ENCODE data around the gene RTL9. TPM values are rescaled to one million over a fixed set of nuclear protein-coding genes. Genes with fewer than 3 reads are reported as not detected.

RTL9 gene
- total RNA-seq, 1 donor from 2014 or later, result 1.4 TPM

- no peak for DNase-seq (ENCODE audit: low spot score, unreplicated experiment)
- no peak for TF ChIP-seq CTCF (IDR thresholded peaks at IDR 0.05; ENCODE audit: unreplicated experiment)
- H3K9me3 Mint-ChIP-seq (ENCODE audit: low read depth), result no peaks in the 10 kb centered on the region
- H3K4me1 Mint-ChIP-seq (ENCODE audit: low read depth), result peaks cover 34% of the 10 kb centered on the region
- no peaks in the 10 kb centered on the region for H3K36me3 Mint-ChIP-seq (ENCODE audit: insufficient read depth)
- peak overlapping the region; percentile 85 for H3K4me3 Mint-ChIP-seq (ENCODE audit: low read depth)
- H3K27me3 Mint-ChIP-seq, result no peaks in the 10 kb centered on the region
- peak overlapping the region; percentile 93 for H3K27ac Mint-ChIP-seq
Observed at GRCh38 chrX:110316351-110317060, 42.1 kb upstream of the RTL9 start.

- H3K27ac Mint-ChIP-seq, result peak overlapping the region; percentile 93
- TF ChIP-seq CTCF (IDR thresholded peaks at IDR 0.05; ENCODE audit: unreplicated experiment), result no peak
- no peaks in the 10 kb centered on the region for H3K9me3 Mint-ChIP-seq (ENCODE audit: low read depth)
- H3K4me3 Mint-ChIP-seq (ENCODE audit: low read depth), result peak overlapping the region; percentile 85
- H3K27me3 Mint-ChIP-seq, result no peaks in the 10 kb centered on the region
- peak; percentile 25 for DNase-seq (ENCODE audit: low spot score, unreplicated experiment)
- peaks cover 34% of the 10 kb centered on the region for H3K4me1 Mint-ChIP-seq (ENCODE audit: low read depth)
- H3K36me3 Mint-ChIP-seq (ENCODE audit: insufficient read depth), result no peaks in the 10 kb centered on the region
Observed at GRCh38 chrX:110317061-110317819, 41.4 kb upstream of the RTL9 start.

DNA sequence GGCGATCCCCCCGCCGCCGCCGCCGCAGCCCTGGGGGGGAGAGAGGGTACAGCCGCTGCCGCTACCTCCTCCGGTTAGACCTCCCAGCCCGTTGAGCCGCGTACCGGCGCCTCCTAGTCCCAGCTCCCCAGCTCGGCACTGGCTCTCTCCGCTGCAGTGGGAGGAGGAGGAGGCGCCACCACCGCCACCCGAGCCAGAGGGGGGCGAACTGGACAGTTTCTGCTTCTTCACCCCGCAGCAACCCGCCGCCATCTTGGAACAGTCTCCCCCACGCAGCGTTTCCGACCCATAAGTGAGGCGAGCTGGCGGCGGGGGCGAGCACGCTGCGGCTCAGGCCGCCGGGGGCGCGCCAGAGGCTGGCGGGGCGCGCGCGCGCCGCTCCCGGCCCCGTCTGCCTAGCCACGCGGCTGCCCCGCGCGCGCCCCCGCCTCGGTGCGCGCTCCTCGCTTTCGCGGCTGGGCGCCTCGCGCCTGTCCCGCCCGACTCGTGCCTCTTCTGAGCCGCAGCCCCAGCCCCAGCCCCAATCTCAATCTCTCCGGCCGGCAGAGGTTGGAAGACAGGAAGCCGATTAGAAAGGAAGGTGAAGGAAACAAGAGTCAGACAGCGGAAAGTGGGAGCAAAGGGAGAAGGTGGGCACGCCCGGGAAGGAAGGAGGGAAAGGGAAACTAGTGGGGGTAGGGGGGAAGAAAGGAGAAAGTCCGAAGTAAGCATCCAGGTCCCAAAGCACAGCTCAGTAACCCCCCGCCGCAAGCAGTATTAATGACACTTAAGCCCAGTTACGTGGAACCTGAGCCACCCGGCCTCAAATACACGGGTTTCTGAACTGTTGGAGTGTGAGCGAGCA is 40.6 kb upstream of the RTL9 start, which contains the start of gene AMMECR1:
AMMECR1 (minus strand) TSS at position 266 of the 844 bp plus-strand sequence; CDS start at position 252, 14 bp downstream.
- H3K36me3 Mint-ChIP-seq (ENCODE audit: insufficient read depth), result no peaks in the 10 kb centered on the region
- H3K4me1 Mint-ChIP-seq (ENCODE audit: low read depth), result peaks cover 34% of the 10 kb centered on the region
- DNase-seq (ENCODE audit: low spot score, unreplicated experiment), result peak; percentile 79
- peak within 1 kb of the TSS; percentile 85 for H3K4me3 Mint-ChIP-seq (ENCODE audit: low read depth)
- TF ChIP-seq CTCF (IDR thresholded peaks at IDR 0.05; ENCODE audit: unreplicated experiment), result no peak
- H3K27me3 Mint-ChIP-seq, result no peaks in the 10 kb centered on the region
- peak within 1 kb of the TSS; percentile 97 for H3K27ac Mint-ChIP-seq
- H3K9me3 Mint-ChIP-seq (ENCODE audit: low read depth), result no peaks in the 10 kb centered on the region

DNA sequence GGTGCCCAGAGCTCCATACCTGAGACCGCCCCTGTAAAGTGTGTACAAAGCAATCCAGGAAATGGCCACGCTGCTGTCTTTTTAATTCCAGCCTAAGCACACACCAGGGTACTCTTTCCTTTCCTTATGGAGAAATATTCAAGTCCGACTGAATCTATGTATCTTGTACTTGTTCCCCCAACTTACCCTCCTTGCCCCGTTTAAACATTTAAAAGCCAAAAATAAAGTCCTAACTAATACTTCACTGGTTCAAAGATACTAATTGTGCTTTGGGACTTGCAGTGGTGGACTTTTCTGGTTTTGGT is 40.0 kb upstream of the RTL9 start:
- H3K9me3 Mint-ChIP-seq (ENCODE audit: low read depth), result no peaks in the 10 kb centered on the region

More for the DNA sequence above, 40.0 kb upstream of the RTL9 start:
- H3K36me3 Mint-ChIP-seq (ENCODE audit: insufficient read depth), result no peaks in the 10 kb centered on the region
- peak overlapping the region; percentile 85 for H3K4me3 Mint-ChIP-seq (ENCODE audit: low read depth)
- H3K27ac Mint-ChIP-seq, result peak overlapping the region; percentile 97
- H3K4me1 Mint-ChIP-seq (ENCODE audit: low read depth), result peaks cover 33% of the 10 kb centered on the region
- no peak for DNase-seq (ENCODE audit: low spot score, unreplicated experiment)
- no peak for TF ChIP-seq CTCF (IDR thresholded peaks at IDR 0.05; ENCODE audit: unreplicated experiment)
- H3K27me3 Mint-ChIP-seq, result no peaks in the 10 kb centered on the region
